Adrenal gland (tissue), 5 donors: Measurements from ENCODE around the gene DMBX1.

Source experiments
- POLR2A ChIP-seq, 2 donors: fragments of 450-650 bp; IDR thresholded peaks; one replicate each; pipeline ENCODE4 v1.6.1; 2017; ENCODE audit warnings: antibody characterized with exemption in 2 of 2, mild to moderate bottlenecking in 2 of 2, moderate library complexity in 1 of 2
- TF ChIP-seq, protein P1 (sequence below), 6 experiments: fragments of 450-650 bp in 4 of 6; fragments of 200-600 bp in 2 of 6; sonication (generic) in 1 of 6; IDR thresholded peaks; 1 replicate in 5 of 6; 2 replicates in 1 of 6; pipeline versions ENCODE4 v1.5.1 to v1.8.0; 2016 to 2021; ENCODE audit warnings: antibody characterized with exemption in 6 of 6, mild to moderate bottlenecking in 2 of 6, moderate library complexity in 1 of 6
- donor health status: DM: no; HTN: no; CAD: no.

DNA sequence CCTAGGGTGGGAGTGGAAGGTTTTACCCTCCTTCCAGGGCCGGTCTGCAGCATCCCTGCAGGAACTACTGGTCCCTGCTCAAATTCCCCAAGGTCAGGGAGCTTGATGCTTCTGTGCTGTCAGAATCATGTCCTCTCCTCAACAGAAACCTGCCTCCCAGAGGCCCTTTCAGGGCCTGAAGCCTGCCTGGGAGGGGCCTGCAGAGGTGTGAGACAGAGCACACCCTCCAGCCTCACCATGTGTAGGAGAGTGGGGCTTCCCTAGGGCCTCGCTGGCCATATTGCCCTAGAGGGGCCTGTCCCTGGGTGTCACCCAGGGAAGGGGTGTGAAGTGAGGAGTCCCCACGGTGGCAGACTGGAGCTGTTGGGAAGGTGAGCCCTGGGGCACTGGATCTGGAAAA is 40.7 kb downstream of the DMBX1 start:
- TF ChIP-seq, protein P1, sequence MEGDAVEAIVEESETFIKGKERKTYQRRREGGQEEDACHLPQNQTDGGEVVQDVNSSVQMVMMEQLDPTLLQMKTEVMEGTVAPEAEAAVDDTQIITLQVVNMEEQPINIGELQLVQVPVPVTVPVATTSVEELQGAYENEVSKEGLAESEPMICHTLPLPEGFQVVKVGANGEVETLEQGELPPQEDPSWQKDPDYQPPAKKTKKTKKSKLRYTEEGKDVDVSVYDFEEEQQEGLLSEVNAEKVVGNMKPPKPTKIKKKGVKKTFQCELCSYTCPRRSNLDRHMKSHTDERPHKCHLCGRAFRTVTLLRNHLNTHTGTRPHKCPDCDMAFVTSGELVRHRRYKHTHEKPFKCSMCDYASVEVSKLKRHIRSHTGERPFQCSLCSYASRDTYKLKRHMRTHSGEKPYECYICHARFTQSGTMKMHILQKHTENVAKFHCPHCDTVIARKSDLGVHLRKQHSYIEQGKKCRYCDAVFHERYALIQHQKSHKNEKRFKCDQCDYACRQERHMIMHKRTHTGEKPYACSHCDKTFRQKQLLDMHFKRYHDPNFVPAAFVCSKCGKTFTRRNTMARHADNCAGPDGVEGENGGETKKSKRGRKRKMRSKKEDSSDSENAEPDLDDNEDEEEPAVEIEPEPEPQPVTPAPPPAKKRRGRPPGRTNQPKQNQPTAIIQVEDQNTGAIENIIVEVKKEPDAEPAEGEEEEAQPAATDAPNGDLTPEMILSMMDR (IDR thresholded peaks at IDR 0.05): no peak
- no peak for TF ChIP-seq POLR2A (IDR thresholded peaks at IDR 0.05)
